SK-N-SH (cell line): ENCODE results near the gene PFKFB3. TPM values are rescaled to one million over a fixed set of nuclear protein-coding genes. Genes with fewer than 3 reads are reported as not detected.

Experiments used
- CTCF ChIA-PET: fragments of 300-600, 350-600 bp; formaldehyde crosslinking; extraction: SDS; loops from one replicate; lab custom pipeline; 2021; lab: Yijun Ruan, JAX
- POLR2A ChIA-PET: fragments of 350-600 bp; sonication (Branson Sonifier 250); formaldehyde crosslinking; extraction: SDS; loops from one replicate; lab custom pipeline; 2020; ENCODE audit warnings: antibody characterized with exemption, inconsistent platforms; lab: Yijun Ruan, JAX
- DNase-seq: peaks from one replicate; pipeline ENCODE4 v3.0.0; 2012
- H2AFZ ChIP-seq: fragments of 200-600 bp; sonication (generic); 2 replicates; pipeline ENCODE4 v1.8.1; 2016; ENCODE audit warnings: antibody characterized with exemption, mild to moderate bottlenecking, low read depth
- H3F3A ChIP-seq: fragments of 200-600 bp; sonication (generic); replicated peaks from 2 replicates; pipeline ENCODE3; 2016; ENCODE audit warnings: antibody characterized with exemption, mild to moderate bottlenecking; ENCODE audit not compliant: insufficient read depth
- H3K27ac ChIP-seq, 2 experiments: fragments of 200-500 bp in 1 of 2; fragments of 200-600 bp in 1 of 2; sonication (Bioruptor generic) in 1 of 2; sonication (generic), shearing (Covaris generic) in 1 of 2; 2 replicates each; pipeline versions ENCODE4 v1.5.1 to v1.6.1; 2014 to 2016; ENCODE audit warnings: low read depth in 2 of 2, inconsistent platforms in 1 of 2, low read length in 1 of 2, mild to moderate bottlenecking in 1 of 2, mixed read lengths in 1 of 2
- H3K27me3 ChIP-seq: fragments of 200-600 bp; sonication (generic), shearing (Covaris generic); 2 replicates; pipeline ENCODE4 v1.6.1; 2016; ENCODE audit warnings: mixed run types; ENCODE audit not compliant: insufficient read depth
- H3K36me3 ChIP-seq, 2 experiments: fragments of 200-500 bp in 1 of 2; fragments of 200-600 bp in 1 of 2; sonication (Bioruptor generic) in 1 of 2; sonication (generic) in 1 of 2; replicated peaks in 1 of 2; 2 replicates each; pipeline versions ENCODE3 to v1.5.1; 2014 to 2016; ENCODE audit warnings: low read length in 1 of 2, mild to moderate bottlenecking in 1 of 2; ENCODE audit not compliant: insufficient read depth in 2 of 2, control insufficient read depth in 1 of 2
- H3K4me1 ChIP-seq, 2 experiments: fragments of 200-500 bp in 1 of 2; fragments of 200-600 bp in 1 of 2; sonication (Bioruptor generic) in 1 of 2; sonication (generic), shearing (Covaris generic) in 1 of 2; 2 replicates each; pipeline versions ENCODE4 v1.5.1 to v1.6.1; 2014 to 2016; ENCODE audit warnings: low read depth in 1 of 2, low read length in 1 of 2, mixed run types in 1 of 2; ENCODE audit not compliant: insufficient read depth in 2 of 2, control insufficient read depth in 1 of 2
- H3K4me2 ChIP-seq: fragments of 200-600 bp; sonication (generic), shearing (Covaris generic); 2 replicates; pipeline ENCODE4 v1.6.1; 2017; ENCODE audit warnings: mixed run types
- H3K4me3 ChIP-seq, 2 experiments: fragments of 200-500 bp in 1 of 2; fragments of 200-600 bp in 1 of 2; sonication (Bioruptor generic) in 1 of 2; sonication (generic), shearing (Covaris generic) in 1 of 2; 2 replicates each; pipeline versions ENCODE4 v1.5.1 to v1.8.1; 2014 to 2016; ENCODE audit warnings: low read depth in 2 of 2, inconsistent platforms in 1 of 2, low read length in 1 of 2, mild to moderate bottlenecking in 1 of 2, mixed read lengths in 1 of 2, moderate library complexity in 1 of 2
- H3K79me2 ChIP-seq: fragments of 200-600 bp; sonication (generic); 2 replicates; pipeline ENCODE4 v1.8.1; 2017; ENCODE audit warnings: mild to moderate bottlenecking; ENCODE audit not compliant: insufficient read depth
- H3K9ac ChIP-seq: fragments of 200-600 bp; sonication (generic); 2 replicates; pipeline ENCODE4 v1.6.1; 2017; ENCODE audit warnings: mixed run types
- H3K9me2 ChIP-seq: fragments of 200-600 bp; sonication (generic); 2 replicates; pipeline ENCODE4 v1.6.1; 2017; ENCODE audit warnings: mixed run types
- H3K9me3 ChIP-seq: fragments of 200-600 bp; sonication (generic); 2 replicates; pipeline ENCODE4 v1.6.1; 2017; ENCODE audit warnings: mixed run types, mild to moderate bottlenecking, moderate library complexity
- H4K20me1 ChIP-seq: fragments of 200-600 bp; sonication (generic); 2 replicates; pipeline ENCODE4 v1.6.1; 2017; ENCODE audit warnings: mild to moderate bottlenecking, mixed run types; ENCODE audit not compliant: insufficient read depth
- CTCF ChIP-seq: fragments of 200-600 bp; sonication (generic); IDR thresholded peaks from 2 replicates; pipeline ENCODE4 v1.6.1; 2017; ENCODE audit warnings: antibody characterized with exemption, mild to moderate bottlenecking, moderate library complexity
- EP300 ChIP-seq, 2 experiments: IDR thresholded peaks; 2 replicates each; pipeline versions ENCODE4 v1.4.0 to v1.6.1; 2012; ENCODE audit warnings: borderline replicate concordance in 1 of 2, low read depth in 1 of 2, low read length in 1 of 2
- EZH2phosphoT487 ChIP-seq: fragments of 200-600 bp; sonication (generic); IDR thresholded peaks from 2 replicates; pipeline ENCODE4 v1.6.1; 2017; ENCODE audit warnings: low read depth, mixed run types, mild to moderate bottlenecking, antibody characterized with exemption, moderate library complexity, borderline replicate concordance
- GATA2 ChIP-seq: sonication (generic); formaldehyde crosslinking; IDR thresholded peaks from 2 replicates; pipeline ENCODE4 v1.5.0; 2020; ENCODE audit warnings: mild to moderate bottlenecking, missing genetic modification reagents
- MEF2A ChIP-seq: IDR thresholded peaks from 2 replicates; pipeline ENCODE4 v1.4.0; 2012; ENCODE audit warnings: low read depth, borderline replicate concordance
- MXI1 ChIP-seq: IDR thresholded peaks from 2 replicates; pipeline ENCODE4 v1.6.1; 2012; ENCODE audit warnings: mild to moderate bottlenecking, low read depth, low read length, improper control_type of control experiment
- NFIC ChIP-seq: IDR thresholded peaks from 2 replicates; pipeline ENCODE4 v1.4.0; 2012; ENCODE audit warnings: borderline replicate concordance
- RAD21 ChIP-seq: IDR thresholded peaks from 2 replicates; pipeline ENCODE4 v1.6.1; 2012; ENCODE audit warnings: mild to moderate bottlenecking, low read length
- REST ChIP-seq: IDR thresholded peaks from 2 replicates; pipeline ENCODE4 v1.6.1; 2012; ENCODE audit warnings: mild to moderate bottlenecking, low read depth, low read length, moderate library complexity
- SIN3A ChIP-seq: IDR thresholded peaks from 2 replicates; pipeline ENCODE4 v1.6.1; 2012; ENCODE audit warnings: low read depth, mild to moderate bottlenecking, low read length, moderate library complexity, borderline replicate concordance
- TCF12 ChIP-seq: IDR thresholded peaks from 2 replicates; pipeline ENCODE4 v1.4.0; 2012
- TEAD4 ChIP-seq: IDR thresholded peaks from 2 replicates; pipeline ENCODE4 v1.4.0; 2012; ENCODE audit warnings: mild to moderate bottlenecking, borderline replicate concordance; ENCODE audit not compliant: insufficient read depth
- YY1 ChIP-seq: IDR thresholded peaks from 2 replicates; pipeline ENCODE4 v1.4.0; 2012; ENCODE audit warnings: low read depth, mild to moderate bottlenecking
- ZBTB33 ChIP-seq: IDR thresholded peaks from 2 replicates; pipeline ENCODE4 v1.4.0; 2012; ENCODE audit warnings: low read depth, borderline replicate concordance
- WGBS: methylation state at CpG from one replicate; pipeline ENCODE4 v1.1.6; 2017; ENCODE audit warnings: low lambda C conversion rate; 5-methylcytosine and 5-hydroxymethylcytosine counted together
- polyA plus RNA-seq, 3 experiments: library from polyadenylated mRNA; depleted of rRNA; stranded (reverse); fragments of >200 nt; gene quantifications; 2 replicates each; pipeline ENCODE4 v1.2.3, GENCODE V29; 2012

The PFKFB3 gene
- polyA plus RNA-seq, 1 of the 3 experiments (the other 2 are of a cell fraction) = 59.7 TPM

GRCh38 chr10:6300106-6300783, 97.5 kb downstream of the PFKFB3 start:
- Histone ChIP-seq H3K27ac (peak overlapping the region; percentile 36 to 65; a peak in 3 of 4 replicates), H3K9me3 (no peaks in the 10 kb centered on the region), H3K4me2 (peak overlapping the region; percentile 47; the same call in 1 of the 2 replicates), H3K36me3 (no peaks in the 10 kb centered on the region), H3K79me2 (no peaks in the 10 kb centered on the region), H3K9ac (no peak overlapping the region; the same call in 1 of the 2 replicates), H3K4me3 (no peak overlapping the region), H3K9me2 (no peaks in the 10 kb centered on the region), H4K20me1 (no peaks in the 10 kb centered on the region)
- ChIA-PET CTCF (no interaction called here), POLR2A (no interaction called here)
- no peak for TF ChIP-seq MEF2A
- TF ChIP-seq RAD21 = no peak
- TF ChIP-seq TCF12 = peak; percentile 66
- TF ChIP-seq EZH2phosphoT487 = no peak
- no peak for TF ChIP-seq ZBTB33
- TF ChIP-seq, all 33 proteins: peak for 1
- Histone ChIP-seq H2AFZ (no peak overlapping the region), H3K4me1 (peaks cover 6 to 33% of the 10 kb centered on the region in 2 experiments; a peak in 3 of 4 replicates), H3F3A (peaks cover 11% of the 10 kb centered on the region), H3K27me3 (no peaks in the 10 kb centered on the region)
- WGBS = 74% methylated on average over 14 of the region's 14 CpGs
- no peak for DNase-seq

GRCh38 chr10:6300784-6301460, 98.2 kb downstream of the PFKFB3 start:
- WGBS = 78% methylated on average over 5 of the region's 5 CpGs
- TF ChIP-seq NFIC = no peak
- no peak for TF ChIP-seq TEAD4
- TF ChIP-seq GATA2 (CRISPR knock-in tag) = no peak
- TF ChIP-seq REST = no peak
- TF ChIP-seq EP300 (IDR thresholded peaks at IDR 0.05; ENCODE audit: borderline replicate concordance in 1 of 2, low read depth in 1 of 2, low read length in 1 of 2) = no peak
- TF ChIP-seq MXI1 = no peak
- TF ChIP-seq YY1 = no peak
- no peak for TF ChIP-seq CTCF
- TF ChIP-seq SIN3A = no peak
- TF ChIP-seq RAD21 = no peak
- H3K9ac ChIP-seq = no peak overlapping the region
- H3K4me2 ChIP-seq = no peak overlapping the region
- no peaks in the 10 kb centered on the region for H3K9me2 ChIP-seq
- DNase-seq = no peak
- no peaks in the 10 kb centered on the region for H3K79me2 ChIP-seq
- peaks cover 6 to 33% of the 10 kb centered on the region in 2 experiments; a peak in 3 of 4 replicates for H3K4me1 ChIP-seq
- H3K4me3 ChIP-seq = no peak overlapping the region
- POLR2A ChIA-PET = no interaction called here
- no peaks in the 10 kb centered on the region for H3K36me3 ChIP-seq
- H3K27me3 ChIP-seq = no peaks in the 10 kb centered on the region
- no peak overlapping the region for H2AFZ ChIP-seq
- CTCF ChIA-PET = no interaction called here
- H3K9me3 ChIP-seq = no peaks in the 10 kb centered on the region
- H3K27ac ChIP-seq = peak overlapping the region in 1 of 2 experiments; percentile 65; a peak in 3 of 4 replicates
- peaks cover 13% of the 10 kb centered on the region for H3F3A ChIP-seq
- no peaks in the 10 kb centered on the region for H4K20me1 ChIP-seq
